IMR-90 (cell line): Measurements from ENCODE around the gene CEP104. TPM values are rescaled to one million over a fixed set of nuclear protein-coding genes. Genes with fewer than 3 reads are reported as not detected.

Source experiments
- ATAC-seq: fragments of 200-7000 bp; cut with Tn5 transposase; 2 replicates; pipeline ENCODE4 v1.9.1; 2020; ENCODE audit warnings: low read depth, mild to moderate bottlenecking, moderate library complexity
- BruUV-seq: library from RNA; stranded (reverse); fragments of 400-500 nt; replicated peaks from 2 replicates; lab custom pipeline; 2021; lab: Mats Ljungman, UMichigan
- CTCF ChIA-PET: fragments of 300-600 bp; formaldehyde crosslinking; extraction: SDS; loops from one replicate; lab custom pipeline; 2021; ENCODE audit warnings: antibody characterized with exemption; lab: Yijun Ruan, JAX
- POLR2A ChIA-PET: fragments of 300-600 bp; sonication (Branson Sonifier 250); formaldehyde crosslinking; loops from one replicate; lab custom pipeline; 2022; ENCODE audit warnings: antibody characterized with exemption; ENCODE audit not compliant: unreplicated experiment; lab: Charles Lee
- DNase-seq: peaks from one replicate; pipeline ENCODE4 v3.0.0; 2013
- H2AFZ ChIP-seq: replicated peaks from 2 replicates; pipeline ENCODE3; 2013; ENCODE audit warnings: low read length, mild to moderate bottlenecking; ENCODE audit not compliant: poor library complexity
- H2AK5ac ChIP-seq: 2 replicates; pipeline ENCODE4 v1.6.1; 2013; ENCODE audit warnings: low read depth, low read length, inconsistent platforms
- H2AK9ac ChIP-seq: replicated peaks from 2 replicates; pipeline ENCODE3; 2013; ENCODE audit warnings: mild to moderate bottlenecking, low read depth, low read length, moderate library complexity; ENCODE audit not compliant: poor library complexity
- H2BK120ac ChIP-seq: 2 replicates; pipeline ENCODE4 v1.6.1; 2013; ENCODE audit warnings: low read depth, low read length, inconsistent platforms
- H2BK15ac ChIP-seq: 3 replicates; pipeline ENCODE4 v1.6.1; 2013; ENCODE audit warnings: low read depth, low read length, inconsistent platforms
- H2BK20ac ChIP-seq: 2 replicates; pipeline ENCODE4 v1.6.1; 2013; ENCODE audit warnings: low read depth, mild to moderate bottlenecking, inconsistent platforms, low read length, moderate library complexity
- H2BK5ac ChIP-seq: 2 replicates; pipeline ENCODE4 v1.6.1; 2013; ENCODE audit warnings: mild to moderate bottlenecking, low read depth, low read length, inconsistent platforms; ENCODE audit not compliant: poor library complexity, severe bottlenecking
- H3K14ac ChIP-seq: replicated peaks from 2 replicates; pipeline ENCODE4 v1.6.1; 2013; ENCODE audit warnings: low read depth, low read length, inconsistent platforms
- H3K18ac ChIP-seq: 2 replicates; pipeline ENCODE4 v1.6.1; 2013; ENCODE audit warnings: low read depth, low read length, control low read depth
- H3K23ac ChIP-seq: 2 replicates; pipeline ENCODE4 v1.6.1; 2013; ENCODE audit warnings: low read depth, low read length, inconsistent platforms
- H3K27ac ChIP-seq: 2 replicates; pipeline ENCODE4 v1.5.1; 2013; ENCODE audit warnings: mild to moderate bottlenecking, control low read depth, low read length; ENCODE audit not compliant: insufficient read depth
- H3K27me3 ChIP-seq: 2 replicates; pipeline ENCODE4 v1.6.1; 2013; ENCODE audit warnings: low read length; ENCODE audit not compliant: control insufficient read depth, insufficient read depth
- H3K36me3 ChIP-seq: 2 replicates; pipeline ENCODE4 v1.6.1; 2013; ENCODE audit warnings: low read length, mixed read lengths; ENCODE audit not compliant: control insufficient read depth, insufficient read depth
- H3K4ac ChIP-seq: 2 replicates; pipeline ENCODE4 v1.6.1; 2013; ENCODE audit warnings: low read depth, low read length, inconsistent platforms
- H3K4me1 ChIP-seq: 2 replicates; pipeline ENCODE4 v1.6.1; 2013; ENCODE audit warnings: low read length, mixed read lengths; ENCODE audit not compliant: control insufficient read depth, insufficient read depth
- H3K4me2 ChIP-seq: 2 replicates; pipeline ENCODE4 v1.6.1; 2013; ENCODE audit warnings: low read depth, mild to moderate bottlenecking, control low read depth, low read length, moderate library complexity
- H3K4me3 ChIP-seq: 2 replicates; pipeline ENCODE4 v1.5.1; 2013; ENCODE audit warnings: low read depth, mild to moderate bottlenecking, control low read depth, low read length, moderate library complexity; ENCODE audit not compliant: insufficient read depth
- H3K56ac ChIP-seq: 2 replicates; pipeline ENCODE4 v1.6.1; 2013; ENCODE audit warnings: low read length, inconsistent platforms; ENCODE audit not compliant: insufficient read depth; ENCODE audit errors: extremely low read depth
- H3K79me1 ChIP-seq, 2 experiments: 2 replicates each; pipeline ENCODE4 v1.6.1; 2013; ENCODE audit warnings: low read length in 2 of 2, inconsistent platforms in 1 of 2, low read depth in 1 of 2
- H3K9ac ChIP-seq: 2 replicates; pipeline ENCODE4 v1.6.1; 2013; ENCODE audit warnings: low read depth, low read length, control low read depth
- H3K9me1 ChIP-seq: 2 replicates; pipeline ENCODE4 v1.6.1; 2013; ENCODE audit warnings: low read length, inconsistent platforms; ENCODE audit not compliant: insufficient read depth
- H3K9me3 ChIP-seq: 2 replicates; pipeline ENCODE4 v1.6.1; 2013; ENCODE audit warnings: low read length; ENCODE audit not compliant: control insufficient read depth, insufficient read depth
- H4K20me1 ChIP-seq: 2 replicates; pipeline ENCODE4 v1.6.1; 2013; ENCODE audit warnings: low read length, inconsistent platforms; ENCODE audit not compliant: insufficient read depth
- H4K5ac ChIP-seq: 2 replicates; pipeline ENCODE4 v1.6.1; 2013; ENCODE audit warnings: mild to moderate bottlenecking, low read depth, low read length, control low read depth
- H4K8ac ChIP-seq, 2 experiments: 2 replicates each; pipeline ENCODE4 v1.6.1; 2013; ENCODE audit warnings: low read depth in 2 of 2, low read length in 2 of 2, control low read depth in 1 of 2, inconsistent platforms in 1 of 2
- H4K91ac ChIP-seq: 2 replicates; pipeline ENCODE4 v1.6.1; 2013; ENCODE audit warnings: low read depth, low read length, inconsistent platforms; ENCODE audit not compliant: insufficient read depth
- BHLHE40 ChIP-seq: fragments of 150-350 bp; IDR thresholded peaks from 2 replicates; pipeline ENCODE4 v1.6.1; 2016; ENCODE audit warnings: mild to moderate bottlenecking, low read depth, low read length
- CEBPB ChIP-seq: IDR thresholded peaks from 2 replicates; pipeline ENCODE4 v1.6.1; 2012; ENCODE audit warnings: low read depth, low read length, improper control_type of control experiment
- CHD1 ChIP-seq: IDR thresholded peaks from 2 replicates; pipeline ENCODE4 v1.6.1; 2012; ENCODE audit warnings: low read depth, low read length, improper control_type of control experiment
- FOS ChIP-seq: fragments of 150-350 bp; IDR thresholded peaks from 2 replicates; pipeline ENCODE4 v1.6.1; 2016; ENCODE audit warnings: low read depth, low read length
- MAFK ChIP-seq: IDR thresholded peaks from 2 replicates; pipeline ENCODE4 v1.6.1; 2012; ENCODE audit warnings: low read depth, low read length, improper control_type of control experiment
- MAZ ChIP-seq: IDR thresholded peaks from 2 replicates; pipeline ENCODE4 v1.6.1; 2012; ENCODE audit warnings: low read depth, mild to moderate bottlenecking, low read length, improper control_type of control experiment, moderate library complexity, borderline replicate concordance
- MXI1 ChIP-seq: IDR thresholded peaks from 2 replicates; pipeline ENCODE4 v1.6.1; 2012; ENCODE audit warnings: low read depth, mild to moderate bottlenecking, low read length, moderate library complexity, borderline replicate concordance
- NFE2L2 ChIP-seq: fragments of 150-350 bp; IDR thresholded peaks from 2 replicates; pipeline ENCODE4 v1.6.1; 2016; ENCODE audit warnings: low read depth, mild to moderate bottlenecking, low read length
- POLR2A ChIP-seq: IDR thresholded peaks from 2 replicates; pipeline ENCODE4 v1.6.1; 2012; ENCODE audit warnings: mild to moderate bottlenecking, low read depth, low read length
- RAD21 ChIP-seq: IDR thresholded peaks from 2 replicates; pipeline ENCODE4 v1.6.1; 2012; ENCODE audit warnings: low read length, improper control_type of control experiment
- RCOR1 ChIP-seq: IDR thresholded peaks from 2 replicates; pipeline ENCODE4 v1.6.1; 2012; ENCODE audit warnings: mild to moderate bottlenecking, low read length, improper control_type of control experiment; ENCODE audit not compliant: insufficient replicate concordance
- SMC3 ChIP-seq: fragments of 150-350 bp; IDR thresholded peaks from 2 replicates; pipeline ENCODE4 v1.6.1; 2016; ENCODE audit warnings: low read depth, mild to moderate bottlenecking, antibody characterized with exemption, low read length, moderate library complexity
- WGBS, 2 experiments: methylation state at CpG; one replicate each; pipeline versions ENCODE4 v1.1.5 to v1.1.7; 2013; ENCODE audit warnings: missing lambda C conversion rate in 2 of 2; ENCODE audit not compliant: insufficient read length in 1 of 2; ENCODE audit errors: extremely low coverage in 2 of 2; 5-methylcytosine and 5-hydroxymethylcytosine counted together
- dilution Hi-C: fragments of 300-500 bp; cut with HindIII; formaldehyde crosslinking; loops from one replicate; pipeline ENCODE4 v1.14.3; 2018; ENCODE audit warnings: low sequenced_read_pairs; ENCODE audit not compliant: unreplicated experiment
- in situ Hi-C: fragments of 300-500 bp; cut with MboI; formaldehyde crosslinking; loops from 3 replicates; pipeline ENCODE4 v1.14.3; 2019; ENCODE audit warnings: low sequenced_read_pairs, inconsistent platforms, mixed read lengths
- intact Hi-C: fragments of 100-400 bp; cut with micrococcal nuclease; formaldehyde crosslinking; loops from 2 replicates; pipeline ENCODE4 v1.10.0; 2022
- polyA plus RNA-seq, 3 experiments: library from polyadenylated mRNA; depleted of rRNA; stranded (reverse); fragments of >200 nt; gene quantifications; 2 replicates each; pipeline ENCODE4 v1.2.3, GENCODE V29; 2012; ENCODE audit warnings: low replicate concordance in 1 of 3
- total RNA-seq: library from RNA; depleted of rRNA; stranded (reverse); fragments of >200 nt; gene quantifications from 2 replicates; pipeline ENCODE4 v1.2.3, GENCODE V29; 2012
- TF ChIP-seq, protein P1 (sequence below): fragments of 150-350 bp; IDR thresholded peaks from 2 replicates; pipeline ENCODE4 v1.6.1; 2017; ENCODE audit warnings: mild to moderate bottlenecking, antibody characterized with exemption, low read length, low read depth
- TF ChIP-seq, protein P2 (sequence below): conservative IDR thresholded peaks from 2 replicates; pipeline ENCODE4 v1.5.1; 2012; ENCODE audit warnings: mild to moderate bottlenecking, low read depth, low read length, improper control_type of control experiment
- TF ChIP-seq, protein P3 (sequence below): fragments of 150-350 bp; IDR thresholded peaks from 2 replicates; pipeline ENCODE4 v1.6.1; 2016; ENCODE audit warnings: low read depth, mild to moderate bottlenecking, low read length, moderate library complexity, borderline replicate concordance

Gene CEP104
- total and polyA plus RNA-seq, 2 of the 4 experiments (the other 2 are of a cell fraction) = 14.3 to 17.5 TPM

DNA sequence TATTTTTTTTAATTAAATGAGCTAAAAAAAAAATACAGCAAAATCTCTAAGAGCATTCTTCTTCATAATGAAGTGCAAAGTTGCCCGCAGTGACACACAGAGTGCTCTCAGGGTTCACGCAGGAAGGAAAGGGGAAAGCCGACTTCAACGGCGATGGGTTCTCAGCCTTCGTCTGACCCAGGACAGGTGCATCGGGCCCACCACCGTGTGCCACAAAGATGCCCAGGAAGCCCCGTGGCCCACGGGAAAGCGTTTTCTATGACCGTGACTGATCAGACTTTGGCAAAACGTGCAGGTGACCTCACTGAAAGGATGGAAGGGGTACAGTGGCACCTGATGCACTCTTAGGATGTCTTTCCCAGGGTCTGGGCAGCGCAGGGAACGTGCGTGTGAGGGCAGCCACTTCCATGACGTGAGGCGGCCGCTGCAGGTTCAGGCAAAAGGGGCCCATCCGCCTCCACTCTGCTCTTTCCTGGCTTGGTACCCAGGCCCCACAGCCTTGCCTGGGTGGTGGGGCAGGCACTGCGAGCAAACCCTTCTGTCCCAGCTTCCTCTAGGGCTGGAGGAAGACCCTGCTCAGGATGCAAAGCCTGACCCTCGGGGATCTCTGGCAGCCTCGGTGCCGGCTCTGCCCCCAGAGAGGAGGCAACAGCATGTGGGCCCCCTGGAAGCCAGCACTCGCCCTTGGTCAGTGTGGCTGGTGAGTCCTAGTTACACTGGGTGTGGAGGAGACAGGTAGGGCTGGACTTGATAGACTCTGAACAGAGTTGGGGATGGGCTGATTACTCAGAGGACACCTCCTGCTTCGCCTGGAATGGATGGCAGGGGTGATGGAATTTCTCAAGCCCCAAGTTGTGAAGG lies 69.0 kb downstream of the CEP104 start:
- H3K23ac ChIP-seq = no peak overlapping the region
- H2BK120ac ChIP-seq = no peak overlapping the region
- WGBS, 2 experiments = 97% methylated on average over 12 of the region's 26 CpGs; no CpG with 5 or more reads in 1 of the 2 experiments
- H3K56ac ChIP-seq = no peak overlapping the region
- no peak overlapping the region for H4K91ac ChIP-seq
- no peak overlapping the region for H2BK5ac ChIP-seq
- no peak overlapping the region for H3K4ac ChIP-seq
- no peak overlapping the region for H3K4me3 ChIP-seq
- no peak overlapping the region for H2AK5ac ChIP-seq
- H3K27ac ChIP-seq = no peak overlapping the region
- no peak overlapping the region for H2BK20ac ChIP-seq
- H3K4me2 ChIP-seq = no peak overlapping the region
- no peak overlapping the region for H3K9ac ChIP-seq
- no peak overlapping the region for H2AFZ ChIP-seq
- no TSS peak for BruUV-seq
- ATAC-seq (no peak), DNase-seq (no peak)
- no peaks in the 10 kb centered on the region for H3K9me3 ChIP-seq
- no peak overlapping the region for H2BK15ac ChIP-seq
- intact Hi-C loops (no loop called here), dilution Hi-C loops (no loop called here), in situ Hi-C loops (no loop called here)
- ChIA-PET POLR2A (no interaction called here), CTCF (no interaction called here)
- H3K36me3 ChIP-seq = peaks cover 53% of the 10 kb centered on the region
- H3K18ac ChIP-seq = no peak overlapping the region
- no peak overlapping the region for H4K5ac ChIP-seq
- H3K27me3 ChIP-seq = no peaks in the 10 kb centered on the region
- no peak overlapping the region for H3K14ac ChIP-seq
- no peaks in the 10 kb centered on the region for H3K9me1 ChIP-seq
- no peak overlapping the region for H4K8ac ChIP-seq
- H3K4me1 ChIP-seq = no peaks in the 10 kb centered on the region
- H3K79me1 ChIP-seq = peaks cover 11 to 40% of the 10 kb centered on the region in 2 experiments
- peaks cover 48% of the 10 kb centered on the region for H4K20me1 ChIP-seq
- H2AK9ac ChIP-seq = peak overlapping the region; percentile 16
- TF ChIP-seq, protein P1, sequence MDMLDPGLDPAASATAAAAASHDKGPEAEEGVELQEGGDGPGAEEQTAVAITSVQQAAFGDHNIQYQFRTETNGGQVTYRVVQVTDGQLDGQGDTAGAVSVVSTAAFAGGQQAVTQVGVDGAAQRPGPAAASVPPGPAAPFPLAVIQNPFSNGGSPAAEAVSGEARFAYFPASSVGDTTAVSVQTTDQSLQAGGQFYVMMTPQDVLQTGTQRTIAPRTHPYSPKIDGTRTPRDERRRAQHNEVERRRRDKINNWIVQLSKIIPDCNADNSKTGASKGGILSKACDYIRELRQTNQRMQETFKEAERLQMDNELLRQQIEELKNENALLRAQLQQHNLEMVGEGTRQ = no peak
- no peak for TF ChIP-seq FOS
- TF ChIP-seq RCOR1 = no peak
- no peak for TF ChIP-seq CEBPB
- TF ChIP-seq RAD21 = no peak
- no peak for TF ChIP-seq POLR2A
- TF ChIP-seq MAFK = no peak
- TF ChIP-seq CHD1 = no peak
- TF ChIP-seq, protein P2, sequence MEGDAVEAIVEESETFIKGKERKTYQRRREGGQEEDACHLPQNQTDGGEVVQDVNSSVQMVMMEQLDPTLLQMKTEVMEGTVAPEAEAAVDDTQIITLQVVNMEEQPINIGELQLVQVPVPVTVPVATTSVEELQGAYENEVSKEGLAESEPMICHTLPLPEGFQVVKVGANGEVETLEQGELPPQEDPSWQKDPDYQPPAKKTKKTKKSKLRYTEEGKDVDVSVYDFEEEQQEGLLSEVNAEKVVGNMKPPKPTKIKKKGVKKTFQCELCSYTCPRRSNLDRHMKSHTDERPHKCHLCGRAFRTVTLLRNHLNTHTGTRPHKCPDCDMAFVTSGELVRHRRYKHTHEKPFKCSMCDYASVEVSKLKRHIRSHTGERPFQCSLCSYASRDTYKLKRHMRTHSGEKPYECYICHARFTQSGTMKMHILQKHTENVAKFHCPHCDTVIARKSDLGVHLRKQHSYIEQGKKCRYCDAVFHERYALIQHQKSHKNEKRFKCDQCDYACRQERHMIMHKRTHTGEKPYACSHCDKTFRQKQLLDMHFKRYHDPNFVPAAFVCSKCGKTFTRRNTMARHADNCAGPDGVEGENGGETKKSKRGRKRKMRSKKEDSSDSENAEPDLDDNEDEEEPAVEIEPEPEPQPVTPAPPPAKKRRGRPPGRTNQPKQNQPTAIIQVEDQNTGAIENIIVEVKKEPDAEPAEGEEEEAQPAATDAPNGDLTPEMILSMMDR = no peak
- TF ChIP-seq MAZ = no peak
- no peak for TF ChIP-seq NFE2L2
- TF ChIP-seq, protein P3, sequence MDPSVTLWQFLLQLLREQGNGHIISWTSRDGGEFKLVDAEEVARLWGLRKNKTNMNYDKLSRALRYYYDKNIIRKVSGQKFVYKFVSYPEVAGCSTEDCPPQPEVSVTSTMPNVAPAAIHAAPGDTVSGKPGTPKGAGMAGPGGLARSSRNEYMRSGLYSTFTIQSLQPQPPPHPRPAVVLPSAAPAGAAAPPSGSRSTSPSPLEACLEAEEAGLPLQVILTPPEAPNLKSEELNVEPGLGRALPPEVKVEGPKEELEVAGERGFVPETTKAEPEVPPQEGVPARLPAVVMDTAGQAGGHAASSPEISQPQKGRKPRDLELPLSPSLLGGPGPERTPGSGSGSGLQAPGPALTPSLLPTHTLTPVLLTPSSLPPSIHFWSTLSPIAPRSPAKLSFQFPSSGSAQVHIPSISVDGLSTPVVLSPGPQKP = no peak
- TF ChIP-seq MXI1 = no peak
- TF ChIP-seq SMC3 = no peak
- no peak for TF ChIP-seq BHLHE40
